Hepatocyte (in vitro differentiated cells): Measurements from ENCODE around the gene SYTL3. TPM values are rescaled to one million over a fixed set of nuclear protein-coding genes. Genes with fewer than 3 reads are reported as not detected.
"Not testable (repeated sequence)": the region's sequence is repeated elsewhere in the genome, so short reads cannot be mapped to it uniquely, and the experiment has no call there.

Experiments
- DNase-seq: peaks from one replicate; pipeline ENCODE4 v3.0.0-alpha.2; 2016; ENCODE audit warnings: low spot score
- H2AFZ ChIP-seq: fragments of 200-600 bp; sonication (generic); 2 replicates; pipeline ENCODE4 v1.6.0; 2016; ENCODE audit warnings: antibody characterized with exemption, mild to moderate bottlenecking
- H3K27ac ChIP-seq: fragments of 200-600 bp; sonication (generic); 2 replicates; pipeline ENCODE4 v1.5.1; 2016; ENCODE audit warnings: mild to moderate bottlenecking
- H3K27me3 ChIP-seq: fragments of 200-600 bp; sonication (generic); 2 replicates; pipeline ENCODE4 v1.6.1; 2016
- H3K36me3 ChIP-seq: fragments of 200-600 bp; sonication (generic); replicated peaks from 2 replicates; pipeline ENCODE4 v1.5.1; 2016; ENCODE audit warnings: low read depth; ENCODE audit not compliant: insufficient read depth
- H3K4me1 ChIP-seq: fragments of 200-600 bp; sonication (generic); 2 replicates; pipeline ENCODE4 v1.5.1; 2016; ENCODE audit warnings: mild to moderate bottlenecking, moderate library complexity; ENCODE audit not compliant: insufficient read depth
- H3K4me2 ChIP-seq: fragments of 200-600 bp; sonication (generic); 2 replicates; pipeline ENCODE4 v1.6.0; 2016
- H3K4me3 ChIP-seq: fragments of 200-600 bp; sonication (generic); 2 replicates; pipeline ENCODE4 v1.5.1; 2016; ENCODE audit warnings: mild to moderate bottlenecking
- H3K79me2 ChIP-seq: fragments of 200-600 bp; sonication (generic); 2 replicates; pipeline ENCODE4 v1.6.0; 2017; ENCODE audit warnings: mild to moderate bottlenecking
- H3K9me2 ChIP-seq: fragments of 200-600 bp; sonication (generic); replicated peaks from 2 replicates; pipeline ENCODE4 v1.6.0; 2017; ENCODE audit warnings: mild to moderate bottlenecking; ENCODE audit not compliant: insufficient read depth
- H3K9me3 ChIP-seq: fragments of 200-600 bp; sonication (generic); 2 replicates; pipeline ENCODE4 v1.5.1; 2016; ENCODE audit warnings: low read depth, mild to moderate bottlenecking
- H4K20me1 ChIP-seq: fragments of 200-600 bp; sonication (generic); 2 replicates; pipeline ENCODE4 v1.6.0; 2016; ENCODE audit warnings: mild to moderate bottlenecking; ENCODE audit not compliant: insufficient read depth, poor library complexity, severe bottlenecking
- CTCF ChIP-seq: fragments of 200-600 bp; sonication (generic); IDR thresholded peaks from 2 replicates; pipeline ENCODE4 v1.5.1; 2016; ENCODE audit warnings: antibody characterized with exemption, mild to moderate bottlenecking; ENCODE audit not compliant: poor library complexity
- EZH2 ChIP-seq: fragments of 200-600 bp; sonication (generic); IDR thresholded peaks from 2 replicates; pipeline ENCODE4 v1.6.1; 2016; ENCODE audit warnings: antibody characterized with exemption, mild to moderate bottlenecking, borderline replicate concordance
- EZH2phosphoT487 ChIP-seq: fragments of 200-600 bp; sonication (generic); IDR thresholded peaks from one replicate; pipeline ENCODE4 v1.6.1; 2018; ENCODE audit warnings: antibody characterized with exemption, mild to moderate bottlenecking, low read depth, moderate library complexity; ENCODE audit not compliant: unreplicated experiment, severe bottlenecking
- WGBS: methylation state at CpG from one replicate; pipeline ENCODE4 v1.1.6; 2016; ENCODE audit warnings: low lambda C conversion rate; ENCODE audit errors: missing lambda C conversion rate; 5-methylcytosine and 5-hydroxymethylcytosine counted together
- polyA plus RNA-seq: library from polyadenylated mRNA; unstranded; fragments of >200 nt; fragmentation: Nextera tagmentation; extraction: Ambion mirVana; gene quantifications from 2 replicates; pipeline ENCODE4 v1.2.1, GENCODE V29; 2016
- total RNA-seq: library from RNA; depleted of rRNA; stranded (reverse); fragments of >200 nt; gene quantifications from 2 replicates; pipeline ENCODE4 v1.2.3, GENCODE V29; 2014

SYTL3 gene
- total and polyA plus RNA-seq, 2 experiments from 2014 or later = 1.4 to 1.5 TPM

GRCh38 chr6:158654498-158654897, 4.6 kb downstream of the SYTL3 start:
- Histone ChIP-seq H3K9me3 (no peaks in the 10 kb centered on the region), H3K27me3 (no peaks in the 10 kb centered on the region), H3K4me2 (no peak overlapping the region), H3K9me2 (no peaks in the 10 kb centered on the region), H3K4me3 (no peak overlapping the region), H3K79me2 (no peaks in the 10 kb centered on the region), H3K4me1 (peaks cover 4% of the 10 kb centered on the region), H4K20me1 (no peaks in the 10 kb centered on the region), H2AFZ (no peak overlapping the region), H3K27ac (peak overlapping the region; percentile 61), H3K36me3 (no peaks in the 10 kb centered on the region)
- TF ChIP-seq CTCF = no peak
- TF ChIP-seq EZH2 = no peak
- no peak for TF ChIP-seq EZH2phosphoT487
- DNase-seq = peak; percentile 64
- 55% methylated on average over 6 of the region's 6 CpGs for WGBS

GRCh38 chr6:158654960-158655489, 5.2 kb downstream of the SYTL3 start:
- H3K4me2 ChIP-seq = no peak overlapping the region
- H3K9me2 ChIP-seq = no peaks in the 10 kb centered on the region
- no peaks in the 10 kb centered on the region for H3K36me3 ChIP-seq
- no peaks in the 10 kb centered on the region for H3K9me3 ChIP-seq
- H3K4me3 ChIP-seq = no peak overlapping the region
- H3K79me2 ChIP-seq = no peaks in the 10 kb centered on the region
- peaks cover 4% of the 10 kb centered on the region for H3K4me1 ChIP-seq
- TF ChIP-seq CTCF = no peak
- TF ChIP-seq EZH2 = no peak
- no peak for TF ChIP-seq EZH2phosphoT487
- H3K27me3 ChIP-seq = no peaks in the 10 kb centered on the region
- peak overlapping the region; percentile 22 for H3K27ac ChIP-seq
- H2AFZ ChIP-seq = no peak overlapping the region
- DNase-seq = no peak
- no peaks in the 10 kb centered on the region for H4K20me1 ChIP-seq
- 65% methylated on average over 10 of the region's 10 CpGs for WGBS

- H3K4me2 ChIP-seq = no peak overlapping the region
- peaks cover 4% of the 10 kb centered on the region for H3K4me1 ChIP-seq
- WGBS = 91% methylated on average over 22 of the region's 22 CpGs
- no peaks in the 10 kb centered on the region for H3K9me3 ChIP-seq
- H3K36me3 ChIP-seq = no peaks in the 10 kb centered on the region
- DNase-seq = no peak
- H2AFZ ChIP-seq = no peak overlapping the region
- H3K4me3 ChIP-seq = no peak overlapping the region
- no peaks in the 10 kb centered on the region for H3K27me3 ChIP-seq
- H4K20me1 ChIP-seq = no peaks in the 10 kb centered on the region
- no peaks in the 10 kb centered on the region for H3K79me2 ChIP-seq
- H3K9me2 ChIP-seq = no peaks in the 10 kb centered on the region
- TF ChIP-seq EZH2 (no peak), EZH2phosphoT487 (no peak), CTCF (no peak)
- no peak overlapping the region for H3K27ac ChIP-seq
Observed at GRCh38 chr6:158655569-158656450, 6.0 kb downstream of the SYTL3 start.

GRCh38 chr6:158656986-158657385, 7.1 kb downstream of the SYTL3 start:
- not testable (repeated sequence) for H3K4me3 ChIP-seq, H3K79me2 ChIP-seq, H3K27me3 ChIP-seq, H3K36me3 ChIP-seq, H2AFZ ChIP-seq, H3K9me3 ChIP-seq, H3K9me2 ChIP-seq, H4K20me1 ChIP-seq, DNase-seq, H3K27ac ChIP-seq, H3K4me1 ChIP-seq, H3K4me2 ChIP-seq
- WGBS = 38% methylated on average over 9 of the region's 9 CpGs
